ENCODE measurements around the gene SLC2A9.

SLC2A9 gene

GRCh38 chr4:9847968-9848748 lies 173.1 kb downstream of the SLC2A9 start:
- TF ChIP-seq PATZ1 (CRISPR knock-in tag; IDR thresholded peaks at IDR 0.05; ENCODE audit: borderline replicate concordance) (no peak), ZNF565 (CRISPR knock-in tag; conservative IDR thresholded peaks at IDR 0.05; ENCODE audit: low read depth) (no peak), ZC3H10 (CRISPR knock-in tag; IDR thresholded peaks at IDR 0.05) (no peak), BACH2 (CRISPR knock-in tag; IDR thresholded peaks at IDR 0.05; ENCODE audit: borderline replicate concordance) (no peak), ISL1 (CRISPR knock-in tag; IDR thresholded peaks at IDR 0.05) (no peak), ARNTL (CRISPR knock-in tag; IDR thresholded peaks at IDR 0.05; ENCODE audit: borderline replicate concordance, low read depth) (no peak), CSRNP3 (CRISPR knock-in tag; IDR thresholded peaks at IDR 0.05) (no peak), ZNF8 (CRISPR knock-in tag; IDR thresholded peaks at IDR 0.05) (no peak), ZNF70 (CRISPR knock-in tag; IDR thresholded peaks at IDR 0.05) (no peak), TCF4 (CRISPR knock-in tag; IDR thresholded peaks at IDR 0.05; ENCODE audit: borderline replicate concordance) (no peak), OSR1 (CRISPR knock-in tag; IDR thresholded peaks at IDR 0.05) (no peak), GLIS3 (CRISPR knock-in tag; IDR thresholded peaks at IDR 0.05) (no peak), TSHZ2 (CRISPR knock-in tag; IDR thresholded peaks at IDR 0.05) (no peak), POU6F1 (CRISPR knock-in tag; IDR thresholded peaks at IDR 0.05; ENCODE audit: borderline replicate concordance, low read depth) (no peak), RARB (CRISPR knock-in tag; IDR thresholded peaks at IDR 0.05) (no peak), ESRRG (CRISPR knock-in tag; IDR thresholded peaks at IDR 0.05) (no peak), PPARA (CRISPR knock-in tag; IDR thresholded peaks at IDR 0.05; ENCODE audit: borderline replicate concordance) (no peak)
- no peak for ATAC-seq

GRCh38 chr4:9845791-9846493 lies 175.4 kb downstream of the SLC2A9 start:
- no peak for ATAC-seq

More at GRCh38 chr4:9845791-9846493, 175.4 kb downstream of the SLC2A9 start:
- TF ChIP-seq ZNF565 (CRISPR knock-in tag; conservative IDR thresholded peaks at IDR 0.05; ENCODE audit: low read depth) (no peak), PPARA (CRISPR knock-in tag; IDR thresholded peaks at IDR 0.05; ENCODE audit: borderline replicate concordance) (no peak), RARB (CRISPR knock-in tag; IDR thresholded peaks at IDR 0.05) (no peak), CREB5 (CRISPR knock-in tag; IDR thresholded peaks at IDR 0.05; ENCODE audit: low read depth) (no peak), ZNF70 (CRISPR knock-in tag; IDR thresholded peaks at IDR 0.05) (no peak), TCF4 (CRISPR knock-in tag; IDR thresholded peaks at IDR 0.05; ENCODE audit: borderline replicate concordance) (no peak), TOX (CRISPR knock-in tag; IDR thresholded peaks at IDR 0.05; ENCODE audit: borderline replicate concordance) (no peak), ZNF8 (CRISPR knock-in tag; IDR thresholded peaks at IDR 0.05) (no peak), ZC3H10 (CRISPR knock-in tag; IDR thresholded peaks at IDR 0.05) (no peak)
